ENCODE results near the gene RTN4RL1.

Gene RTN4RL1

DNA sequence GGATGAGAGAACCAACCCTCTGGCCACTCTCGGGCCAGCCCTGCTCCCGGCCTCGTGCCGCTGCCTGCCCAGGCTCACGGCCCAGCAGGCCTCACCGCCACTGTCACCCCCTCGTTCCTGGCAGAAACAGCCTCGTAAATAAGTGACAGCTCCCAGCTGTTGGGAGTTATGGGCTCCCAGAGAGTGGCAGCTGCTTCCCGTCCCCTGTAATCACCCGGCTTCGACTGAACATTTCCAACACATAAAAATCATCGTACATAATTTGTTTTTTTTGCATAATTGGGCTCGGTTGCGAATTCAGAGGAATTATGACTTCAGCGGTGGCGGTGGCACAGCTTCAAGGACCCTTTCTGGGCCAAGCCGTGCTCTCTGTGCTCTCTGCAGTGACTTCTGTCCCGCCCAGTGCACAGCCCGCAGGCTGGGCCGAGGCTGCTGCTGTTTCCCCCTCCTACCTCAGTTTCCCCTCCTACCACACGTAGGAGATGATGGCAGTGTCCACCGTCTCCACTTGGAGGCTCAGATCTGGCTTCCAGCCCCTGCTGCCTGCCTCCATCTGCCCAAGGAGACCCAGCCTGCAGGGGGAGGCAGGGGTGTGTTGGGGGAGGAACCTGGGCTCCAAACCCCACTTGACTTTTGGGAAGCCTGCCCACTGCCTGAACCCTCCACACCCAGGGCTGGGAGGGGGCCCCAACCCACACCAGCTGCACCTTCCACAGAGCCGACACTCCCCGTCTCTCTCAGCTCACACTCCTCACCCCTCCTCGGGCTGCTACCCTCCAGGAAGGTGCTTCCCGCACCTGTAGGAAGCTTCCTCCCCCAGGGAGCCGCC lies 84.9 kb downstream of the RTN4RL1 start:
- no peaks in the 10 kb centered on the region for H3K4me1 ChIP-seq (ENCODE audit: control insufficient read depth, low read length)
- no peaks in the 10 kb centered on the region for H3F3A ChIP-seq (ENCODE audit: control insufficient read depth, insufficient read depth)
- TF ChIP-seq EZH2phosphoT487 (IDR thresholded peaks at IDR 0.05; ENCODE audit: borderline replicate concordance, low read length) = no peak
- TF ChIP-seq, protein P1, sequence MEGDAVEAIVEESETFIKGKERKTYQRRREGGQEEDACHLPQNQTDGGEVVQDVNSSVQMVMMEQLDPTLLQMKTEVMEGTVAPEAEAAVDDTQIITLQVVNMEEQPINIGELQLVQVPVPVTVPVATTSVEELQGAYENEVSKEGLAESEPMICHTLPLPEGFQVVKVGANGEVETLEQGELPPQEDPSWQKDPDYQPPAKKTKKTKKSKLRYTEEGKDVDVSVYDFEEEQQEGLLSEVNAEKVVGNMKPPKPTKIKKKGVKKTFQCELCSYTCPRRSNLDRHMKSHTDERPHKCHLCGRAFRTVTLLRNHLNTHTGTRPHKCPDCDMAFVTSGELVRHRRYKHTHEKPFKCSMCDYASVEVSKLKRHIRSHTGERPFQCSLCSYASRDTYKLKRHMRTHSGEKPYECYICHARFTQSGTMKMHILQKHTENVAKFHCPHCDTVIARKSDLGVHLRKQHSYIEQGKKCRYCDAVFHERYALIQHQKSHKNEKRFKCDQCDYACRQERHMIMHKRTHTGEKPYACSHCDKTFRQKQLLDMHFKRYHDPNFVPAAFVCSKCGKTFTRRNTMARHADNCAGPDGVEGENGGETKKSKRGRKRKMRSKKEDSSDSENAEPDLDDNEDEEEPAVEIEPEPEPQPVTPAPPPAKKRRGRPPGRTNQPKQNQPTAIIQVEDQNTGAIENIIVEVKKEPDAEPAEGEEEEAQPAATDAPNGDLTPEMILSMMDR (IDR thresholded peaks at IDR 0.05; ENCODE audit: low read depth, low read length, poor library complexity, severe bottlenecking) = no peak
- no peak overlapping the region for H3K27ac ChIP-seq (ENCODE audit: low read depth, low read length)
- H3K4me2 ChIP-seq (ENCODE audit: low read length) = no peak overlapping the region
- H3K79me2 ChIP-seq (ENCODE audit: control insufficient read depth, low read length) = no peaks in the 10 kb centered on the region
- H3K9me3 ChIP-seq (ENCODE audit: control insufficient read depth, insufficient read depth, low read length) = no peaks in the 10 kb centered on the region
- no peaks in the 10 kb centered on the region for H4K20me1 ChIP-seq (ENCODE audit: control insufficient read depth, insufficient read depth, low read depth, low read length)
- no peaks in the 10 kb centered on the region for H3K36me3 ChIP-seq (ENCODE audit: control insufficient read depth, low read length)
- H3K4me3 ChIP-seq (ENCODE audit: low read length) = no peak overlapping the region
- no peaks in the 10 kb centered on the region; the same call in 1 of the 2 replicates for H3K27me3 ChIP-seq (ENCODE audit: control insufficient read depth, low read length)
- H3K9me2 ChIP-seq (replicated peaks; ENCODE audit: control insufficient read depth, low read length) = no peaks in the 10 kb centered on the region

DNA sequence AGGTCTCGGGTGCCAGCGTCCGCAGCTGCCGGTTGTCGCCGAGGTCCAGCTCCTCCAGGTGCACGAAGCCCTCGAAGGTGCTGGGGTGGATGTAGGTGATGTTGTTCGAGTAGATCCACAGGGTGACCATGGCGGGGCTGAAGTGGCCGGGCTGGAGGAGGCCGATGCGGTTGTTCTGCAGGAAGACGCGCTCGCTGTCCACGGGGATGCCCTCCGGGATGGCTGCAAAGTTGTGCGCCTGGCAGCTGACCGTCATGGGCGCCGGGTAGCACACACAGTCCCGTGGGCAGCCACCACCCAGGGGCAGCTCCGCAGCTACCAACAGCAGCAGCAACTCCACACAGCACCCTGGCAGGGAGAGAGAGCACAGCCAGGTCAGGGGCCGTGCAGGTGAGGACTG lies 87.7 kb downstream of the RTN4RL1 start:
- Histone ChIP-seq H3K79me2 (ENCODE audit: control insufficient read depth, low read length) (no peaks in the 10 kb centered on the region), H3K4me3 (ENCODE audit: low read length) (no peak overlapping the region), H3K9me2 (replicated peaks; ENCODE audit: control insufficient read depth, low read length) (no peaks in the 10 kb centered on the region), H3K9me3 (ENCODE audit: control insufficient read depth, insufficient read depth, low read length) (no peaks in the 10 kb centered on the region), H3K4me2 (ENCODE audit: low read length) (no peak overlapping the region), H3K36me3 (ENCODE audit: control insufficient read depth, low read length) (no peaks in the 10 kb centered on the region), H4K20me1 (ENCODE audit: control insufficient read depth, insufficient read depth, low read depth, low read length) (no peaks in the 10 kb centered on the region), H3K27me3 (ENCODE audit: control insufficient read depth, low read length) (no peaks in the 10 kb centered on the region; the same call in 1 of the 2 replicates), H3K4me1 (ENCODE audit: control insufficient read depth, low read length) (no peaks in the 10 kb centered on the region), H3K27ac (ENCODE audit: low read depth, low read length) (no peak overlapping the region), H3F3A (ENCODE audit: control insufficient read depth, insufficient read depth) (no peaks in the 10 kb centered on the region)
- TF ChIP-seq EZH2phosphoT487 (IDR thresholded peaks at IDR 0.05; ENCODE audit: borderline replicate concordance, low read length) = no peak
- TF ChIP-seq, protein P1 (IDR thresholded peaks at IDR 0.05; ENCODE audit: low read depth, low read length, poor library complexity, severe bottlenecking) = no peak

DNA sequence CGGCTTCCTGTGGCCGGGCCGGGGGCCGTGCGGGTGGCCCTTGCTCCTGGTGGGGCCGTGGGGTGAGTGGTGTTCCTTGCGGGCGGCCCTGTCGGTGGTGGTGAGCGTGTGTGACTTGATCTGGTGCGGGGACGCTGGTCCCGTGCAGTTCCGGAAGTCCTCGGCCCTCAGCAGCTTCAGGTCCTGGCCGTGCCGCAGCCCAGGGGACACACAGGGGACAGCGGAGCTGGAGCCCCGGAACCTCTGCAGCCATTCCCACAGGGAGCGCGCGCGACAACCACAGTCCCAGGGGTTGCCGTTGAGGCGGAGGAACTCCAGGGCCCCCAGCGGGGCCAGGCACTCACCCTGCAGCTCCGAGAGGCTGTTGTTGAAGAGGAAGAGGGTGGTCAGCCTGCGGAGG lies 88.4 kb downstream of the RTN4RL1 start:
- no peak for TF ChIP-seq EZH2phosphoT487 (IDR thresholded peaks at IDR 0.05; ENCODE audit: borderline replicate concordance, low read length)
- TF ChIP-seq, protein P1 (IDR thresholded peaks at IDR 0.05; ENCODE audit: low read depth, low read length, poor library complexity, severe bottlenecking) = no peak
- H4K20me1 ChIP-seq (ENCODE audit: control insufficient read depth, insufficient read depth, low read depth, low read length) = no peaks in the 10 kb centered on the region
- H3K79me2 ChIP-seq (ENCODE audit: control insufficient read depth, low read length) = no peaks in the 10 kb centered on the region
- H3K4me3 ChIP-seq (ENCODE audit: low read length) = no peak overlapping the region
- H3K9me3 ChIP-seq (ENCODE audit: control insufficient read depth, insufficient read depth, low read length) = no peaks in the 10 kb centered on the region
- H3F3A ChIP-seq (ENCODE audit: control insufficient read depth, insufficient read depth) = no peaks in the 10 kb centered on the region
- H3K36me3 ChIP-seq (ENCODE audit: control insufficient read depth, low read length) = no peaks in the 10 kb centered on the region
- no peaks in the 10 kb centered on the region; the same call in 1 of the 2 replicates for H3K27me3 ChIP-seq (ENCODE audit: control insufficient read depth, low read length)
- no peaks in the 10 kb centered on the region for H3K9me2 ChIP-seq (replicated peaks; ENCODE audit: control insufficient read depth, low read length)
- no peak overlapping the region for H3K4me2 ChIP-seq (ENCODE audit: low read length)
- no peaks in the 10 kb centered on the region for H3K4me1 ChIP-seq (ENCODE audit: control insufficient read depth, low read length)
- H3K27ac ChIP-seq (ENCODE audit: low read depth, low read length) = no peak overlapping the region
